Glutamatergic neuron (in vitro differentiated cells): ENCODE results near the gene DMKN. TPM values are rescaled to one million over a fixed set of nuclear protein-coding genes. Genes with fewer than 3 reads are reported as not detected.

Experiments used
- DNase-seq: peaks from one replicate; pipeline ENCODE4 v3.0.0; 2022
- H3K27ac Mint-ChIP-seq: one replicate; pipeline ENCODE4 v1.8.0; 2020; ENCODE audit warnings: mild to moderate bottlenecking, mixed read lengths, inconsistent platforms; ENCODE audit not compliant: unreplicated experiment
- H3K27me3 Mint-ChIP-seq: one replicate; pipeline ENCODE4 v1.8.0; 2020; ENCODE audit warnings: mild to moderate bottlenecking, moderate library complexity, mixed read lengths, inconsistent platforms; ENCODE audit not compliant: unreplicated experiment
- H3K36me3 Mint-ChIP-seq: one replicate; pipeline ENCODE4 v1.8.0; 2020; ENCODE audit warnings: mild to moderate bottlenecking, mixed read lengths, inconsistent platforms; ENCODE audit not compliant: unreplicated experiment
- H3K4me1 Mint-ChIP-seq: one replicate; pipeline ENCODE4 v1.8.0; 2020; ENCODE audit warnings: mild to moderate bottlenecking, low read depth, mixed read lengths, inconsistent platforms; ENCODE audit not compliant: unreplicated experiment
- H3K4me3 Mint-ChIP-seq: one replicate; pipeline ENCODE4 v1.8.0; 2020; ENCODE audit warnings: mild to moderate bottlenecking, mixed read lengths, inconsistent platforms; ENCODE audit not compliant: unreplicated experiment
- H3K9me3 Mint-ChIP-seq: one replicate; pipeline ENCODE4 v1.8.0; 2020; ENCODE audit warnings: mild to moderate bottlenecking, moderate library complexity, mixed read lengths, inconsistent platforms; ENCODE audit not compliant: unreplicated experiment
- total RNA-seq: library from RNA; stranded (reverse); fragmentation: NEBNext Ultra II Directional; extraction: Animal tissue kit (Norgen Biotek cat#: 25700); gene quantifications from one replicate; pipeline ENCODE4 v1.2.1, GENCODE V29; 2021; ENCODE audit not compliant: unreplicated experiment
- TF ChIP-seq, protein P1 (sequence below): fragments of 200-600 bp; sonication (generic); IDR thresholded peaks from one replicate; pipeline ENCODE4 v1.5.0; 2021; ENCODE audit not compliant: partially characterized antibody, unreplicated experiment

The DMKN gene
- total RNA-seq, 1 donor from 2014 or later = 0.88 TPM

DNA sequence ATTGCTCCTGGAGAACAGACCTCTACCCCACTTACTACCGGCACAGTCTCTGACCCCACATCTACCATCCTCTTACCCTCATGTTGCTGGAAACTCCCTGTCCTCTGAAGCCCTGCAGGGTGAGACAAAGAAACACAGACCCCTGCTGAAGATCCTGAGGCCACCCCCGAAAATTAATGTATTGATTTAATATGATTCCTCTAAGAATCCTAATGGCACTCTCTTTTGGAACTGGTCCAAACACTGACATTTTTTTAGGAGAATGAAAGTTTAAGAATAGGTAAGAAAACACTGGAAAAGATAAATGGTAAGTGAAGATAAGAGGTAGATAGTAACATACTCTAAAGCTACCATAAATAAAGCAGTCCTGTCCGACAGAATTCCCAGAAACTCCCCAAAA, 5.3 kb downstream of the DMKN start:
- H3K4me1 Mint-ChIP-seq = no peaks in the 10 kb centered on the region
- no peaks in the 10 kb centered on the region for H3K36me3 Mint-ChIP-seq
- TF ChIP-seq, protein P1, sequence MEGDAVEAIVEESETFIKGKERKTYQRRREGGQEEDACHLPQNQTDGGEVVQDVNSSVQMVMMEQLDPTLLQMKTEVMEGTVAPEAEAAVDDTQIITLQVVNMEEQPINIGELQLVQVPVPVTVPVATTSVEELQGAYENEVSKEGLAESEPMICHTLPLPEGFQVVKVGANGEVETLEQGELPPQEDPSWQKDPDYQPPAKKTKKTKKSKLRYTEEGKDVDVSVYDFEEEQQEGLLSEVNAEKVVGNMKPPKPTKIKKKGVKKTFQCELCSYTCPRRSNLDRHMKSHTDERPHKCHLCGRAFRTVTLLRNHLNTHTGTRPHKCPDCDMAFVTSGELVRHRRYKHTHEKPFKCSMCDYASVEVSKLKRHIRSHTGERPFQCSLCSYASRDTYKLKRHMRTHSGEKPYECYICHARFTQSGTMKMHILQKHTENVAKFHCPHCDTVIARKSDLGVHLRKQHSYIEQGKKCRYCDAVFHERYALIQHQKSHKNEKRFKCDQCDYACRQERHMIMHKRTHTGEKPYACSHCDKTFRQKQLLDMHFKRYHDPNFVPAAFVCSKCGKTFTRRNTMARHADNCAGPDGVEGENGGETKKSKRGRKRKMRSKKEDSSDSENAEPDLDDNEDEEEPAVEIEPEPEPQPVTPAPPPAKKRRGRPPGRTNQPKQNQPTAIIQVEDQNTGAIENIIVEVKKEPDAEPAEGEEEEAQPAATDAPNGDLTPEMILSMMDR = no peak
- no peak overlapping the region for H3K27ac Mint-ChIP-seq
- no peak for DNase-seq
- H3K4me3 Mint-ChIP-seq = no peak overlapping the region
- H3K9me3 Mint-ChIP-seq = peaks cover 5% of the 10 kb centered on the region
- peaks cover 13% of the 10 kb centered on the region for H3K27me3 Mint-ChIP-seq

DNA sequence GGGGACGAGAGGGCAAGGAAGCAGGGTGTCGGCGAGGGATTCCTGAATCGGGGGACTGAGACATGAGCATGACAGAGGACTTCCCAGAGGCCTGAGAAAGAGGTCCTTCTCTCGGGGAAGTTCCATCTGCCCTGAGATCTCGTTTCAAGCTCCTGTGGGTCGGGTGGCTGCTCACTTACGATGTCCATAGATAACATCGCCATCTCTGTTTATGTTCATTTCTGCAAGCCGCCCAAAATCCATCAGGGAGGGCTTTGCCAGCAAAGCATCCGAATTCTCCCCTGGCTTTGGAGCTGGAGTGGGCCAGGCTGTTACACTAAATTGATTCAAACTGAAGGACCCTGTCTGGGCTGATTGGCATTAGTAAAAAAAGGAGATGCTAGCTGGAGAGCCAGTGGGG, 5.9 kb downstream of the DMKN start:
- H3K4me1 Mint-ChIP-seq = no peaks in the 10 kb centered on the region
- no peak for DNase-seq
- H3K9me3 Mint-ChIP-seq = peaks cover 2% of the 10 kb centered on the region
- peaks cover 13% of the 10 kb centered on the region for H3K27me3 Mint-ChIP-seq
- H3K36me3 Mint-ChIP-seq = no peaks in the 10 kb centered on the region
- no peak overlapping the region for H3K27ac Mint-ChIP-seq
- no peak overlapping the region for H3K4me3 Mint-ChIP-seq
- TF ChIP-seq, protein P1 = no peak

DNA sequence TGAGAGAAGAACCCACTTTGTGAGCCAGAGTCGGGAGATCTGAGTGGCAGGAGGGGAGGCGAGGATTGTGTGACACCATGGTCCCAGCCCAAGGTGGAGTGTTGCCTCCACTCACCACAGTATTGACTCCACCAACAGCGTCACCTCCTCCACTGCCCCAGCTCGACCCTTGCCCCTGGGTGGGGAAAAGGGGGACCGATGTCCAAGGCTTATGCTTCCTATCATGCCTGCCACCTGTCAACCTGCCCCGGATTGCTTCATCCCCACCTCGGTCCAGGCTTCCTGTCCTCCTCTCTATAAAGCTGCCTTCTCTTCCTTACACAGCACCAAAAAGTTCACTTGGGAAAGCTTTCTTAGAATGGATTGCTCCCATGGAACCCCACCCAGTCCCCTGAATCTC, 7.4 kb downstream of the DMKN start:
- no peaks in the 10 kb centered on the region for H3K36me3 Mint-ChIP-seq
- peaks cover 4% of the 10 kb centered on the region for H3K9me3 Mint-ChIP-seq
- DNase-seq = no peak
- TF ChIP-seq, protein P1 = no peak
- H3K27me3 Mint-ChIP-seq = peaks cover 8% of the 10 kb centered on the region
- H3K4me3 Mint-ChIP-seq = no peak overlapping the region
- H3K27ac Mint-ChIP-seq = no peak overlapping the region
- H3K4me1 Mint-ChIP-seq = no peaks in the 10 kb centered on the region

DNA sequence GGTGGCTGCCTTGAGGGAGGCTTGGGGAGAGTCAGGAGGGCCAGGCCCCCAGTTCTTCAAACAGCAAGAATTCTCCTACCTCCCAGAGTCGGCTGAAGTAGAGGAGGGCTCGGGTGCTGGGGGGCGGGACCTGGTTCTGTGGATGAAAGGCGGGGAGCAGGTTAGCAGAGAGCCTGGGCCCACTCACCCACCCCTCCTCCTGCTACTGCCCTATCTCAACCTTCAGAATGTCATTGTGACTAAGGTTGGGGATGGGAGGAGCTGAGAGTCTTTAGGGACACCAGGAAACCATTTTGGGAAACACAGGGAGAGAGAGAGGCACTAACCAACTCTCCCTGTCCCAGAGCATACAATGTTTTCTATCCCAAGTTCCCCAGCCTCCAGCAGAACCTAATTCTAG, 10.7 kb downstream of the DMKN start:
- DNase-seq = no peak
- Mint-ChIP-seq H3K4me3 (no peak overlapping the region), H3K27ac (no peak overlapping the region), H3K27me3 (peaks cover 3% of the 10 kb centered on the region), H3K4me1 (no peaks in the 10 kb centered on the region), H3K9me3 (peaks cover 1% of the 10 kb centered on the region), H3K36me3 (no peaks in the 10 kb centered on the region)
- TF ChIP-seq, protein P1 = no peak

DNA sequence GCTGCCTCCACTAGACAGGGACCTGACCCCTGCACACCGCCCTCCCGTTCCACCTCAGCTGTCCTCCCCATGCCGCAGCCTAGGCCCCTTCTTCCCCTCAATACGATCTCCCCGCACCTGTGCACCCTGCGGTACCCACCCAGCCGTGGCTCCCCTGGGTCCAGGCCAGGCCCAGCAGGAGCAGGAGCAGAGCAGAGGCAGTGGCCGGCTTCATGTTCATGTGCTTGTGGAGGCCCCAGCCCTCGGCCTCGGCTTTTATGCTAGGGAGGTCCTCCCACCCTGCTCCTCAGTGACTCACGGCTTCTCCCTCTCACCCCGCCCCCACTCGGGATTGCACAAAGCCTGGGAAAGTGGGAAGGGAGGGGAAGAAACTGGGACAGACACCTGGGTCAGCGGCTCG, 11.8 kb downstream of the DMKN start:
- Mint-ChIP-seq H3K36me3 (no peaks in the 10 kb centered on the region), H3K4me1 (no peaks in the 10 kb centered on the region), H3K4me3 (no peak overlapping the region), H3K27me3 (peaks cover 3% of the 10 kb centered on the region), H3K27ac (no peak overlapping the region), H3K9me3 (peaks cover 1% of the 10 kb centered on the region)
- TF ChIP-seq, protein P1 = no peak
- no peak for DNase-seq
